Measurements from ENCODE around the gene S100PBP. TPM values are rescaled to one million over a fixed set of nuclear protein-coding genes. Genes with fewer than 3 reads are reported as not detected.

S100PBP gene
- total RNA-seq, 3 donors from 2014 or later: 25.0 to 49.0 (median 29.5) TPM

DNA sequence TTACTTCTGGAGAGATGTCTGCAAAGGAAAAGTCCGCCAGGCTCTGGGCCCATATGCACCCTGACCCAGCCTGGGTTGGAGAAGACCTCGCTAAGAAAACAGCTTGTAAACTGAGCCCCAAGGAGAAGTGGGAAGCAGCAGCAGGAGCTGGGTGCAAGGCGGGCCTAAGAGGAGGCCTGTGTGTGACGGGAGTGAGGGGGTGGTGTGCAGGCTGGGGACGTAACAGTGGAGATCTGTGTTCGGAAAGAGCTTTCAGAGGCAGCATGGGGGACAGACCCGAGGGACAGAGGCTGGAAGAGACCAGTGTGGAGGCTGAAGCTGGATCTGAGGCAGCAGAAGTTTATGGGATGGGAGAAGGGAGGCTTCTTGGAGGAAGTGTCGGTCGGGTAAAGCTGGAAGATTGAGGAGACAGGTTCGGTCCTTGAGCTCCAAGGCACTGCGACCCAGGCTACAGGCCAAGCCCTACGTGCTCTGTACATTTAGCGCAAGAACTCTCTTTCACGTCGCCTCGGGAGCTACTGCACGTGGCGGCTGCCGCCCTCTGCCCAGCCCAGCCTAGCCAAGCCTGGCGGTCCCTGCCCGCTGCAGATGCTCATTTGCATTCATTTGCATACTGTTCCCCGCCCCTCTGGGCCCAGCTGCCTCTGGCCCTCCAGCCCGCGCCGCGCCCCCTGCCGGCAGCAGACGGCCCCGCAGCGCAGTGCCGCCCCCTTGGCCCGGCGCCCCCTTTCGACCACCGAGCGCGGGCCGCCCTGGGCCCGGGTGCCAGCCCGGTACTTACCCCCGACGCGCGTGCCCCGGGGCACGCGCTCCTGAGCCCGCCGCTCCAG lies 75.1 kb downstream of the S100PBP start:
- TF ChIP-seq POLR2A (IDR thresholded peaks at IDR 0.05) (no peak), POLR2AphosphoS5 (IDR thresholded peaks at IDR 0.05) (no peak)
- TF ChIP-seq, protein P1, sequence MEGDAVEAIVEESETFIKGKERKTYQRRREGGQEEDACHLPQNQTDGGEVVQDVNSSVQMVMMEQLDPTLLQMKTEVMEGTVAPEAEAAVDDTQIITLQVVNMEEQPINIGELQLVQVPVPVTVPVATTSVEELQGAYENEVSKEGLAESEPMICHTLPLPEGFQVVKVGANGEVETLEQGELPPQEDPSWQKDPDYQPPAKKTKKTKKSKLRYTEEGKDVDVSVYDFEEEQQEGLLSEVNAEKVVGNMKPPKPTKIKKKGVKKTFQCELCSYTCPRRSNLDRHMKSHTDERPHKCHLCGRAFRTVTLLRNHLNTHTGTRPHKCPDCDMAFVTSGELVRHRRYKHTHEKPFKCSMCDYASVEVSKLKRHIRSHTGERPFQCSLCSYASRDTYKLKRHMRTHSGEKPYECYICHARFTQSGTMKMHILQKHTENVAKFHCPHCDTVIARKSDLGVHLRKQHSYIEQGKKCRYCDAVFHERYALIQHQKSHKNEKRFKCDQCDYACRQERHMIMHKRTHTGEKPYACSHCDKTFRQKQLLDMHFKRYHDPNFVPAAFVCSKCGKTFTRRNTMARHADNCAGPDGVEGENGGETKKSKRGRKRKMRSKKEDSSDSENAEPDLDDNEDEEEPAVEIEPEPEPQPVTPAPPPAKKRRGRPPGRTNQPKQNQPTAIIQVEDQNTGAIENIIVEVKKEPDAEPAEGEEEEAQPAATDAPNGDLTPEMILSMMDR (IDR thresholded peaks at IDR 0.05): peak in 1 of 3 donors; percentile 29
- peaks cover 0 to 4% of the 10 kb centered on the region in 2 donors for H3K4me1 ChIP-seq
- H3K27me3 ChIP-seq: peaks cover 0 to 16% of the 10 kb centered on the region in 2 donors
- intact Hi-C loops (cut with DNase I; ENCODE audit: low total_unique reads): no loop called here
- no peak for DNase-seq (ENCODE audit: low spot score in 2 of 2)
- peak overlapping the region in 1 of 2 donors; percentile 80 for H3K27ac ChIP-seq
- peak overlapping the region; percentile 40 to 81 (median 60) for H3K4me3 ChIP-seq
- H3K9me3 ChIP-seq: no peaks in the 10 kb centered on the region
- no peaks in the 10 kb centered on the region for H3K36me3 ChIP-seq

DNA sequence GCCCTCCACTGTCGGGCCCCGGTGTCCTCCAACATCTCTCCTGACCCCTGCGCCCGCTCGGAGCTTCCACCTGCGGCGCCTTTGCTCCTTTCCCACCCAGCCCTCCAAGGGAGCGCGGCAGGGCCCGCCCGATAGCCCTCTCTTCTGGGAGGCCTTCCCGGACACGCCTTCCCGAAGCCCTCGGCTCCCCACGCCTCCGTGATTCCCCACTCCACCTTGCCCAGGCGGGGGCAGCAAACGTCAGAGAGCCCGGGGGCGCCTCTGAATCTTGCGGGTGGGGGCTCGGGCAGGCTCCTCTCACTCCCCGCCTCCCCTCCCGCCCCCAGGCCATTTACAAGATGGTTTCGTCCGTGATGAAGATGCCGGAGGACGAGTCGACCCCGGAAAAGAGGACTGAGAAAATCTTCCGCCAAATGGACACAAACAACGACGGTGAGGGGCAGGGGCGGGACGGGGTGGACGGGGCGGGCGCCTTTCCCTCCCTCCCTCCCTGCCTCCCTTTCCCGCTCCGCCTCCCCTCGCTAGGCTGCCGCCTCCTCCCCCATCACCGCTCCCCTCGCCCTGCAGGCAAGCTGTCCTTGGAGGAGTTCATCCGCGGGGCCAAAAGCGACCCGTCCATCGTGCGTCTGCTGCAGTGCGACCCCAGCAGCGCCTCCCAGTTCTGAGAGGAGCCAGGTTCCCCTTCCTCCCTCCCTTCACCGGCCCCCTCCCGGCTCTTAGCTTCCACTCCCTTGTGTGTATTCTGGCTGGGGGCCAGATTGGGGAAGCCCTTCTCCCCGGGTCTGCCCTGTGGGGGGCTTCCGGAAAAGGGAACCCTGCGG lies 76.0 kb downstream of the S100PBP start:
- Histone ChIP-seq H3K4me1 (peaks cover 0 to 4% of the 10 kb centered on the region in 2 donors), H3K4me3 (peak overlapping the region; percentile 40 to 81 (median 60)), H3K27ac (peak overlapping the region in 1 of 2 donors; percentile 80), H3K27me3 (peaks cover 0 to 8% of the 10 kb centered on the region in 2 donors), H3K36me3 (no peaks in the 10 kb centered on the region), H3K9me3 (no peaks in the 10 kb centered on the region)
- TF ChIP-seq, protein P1 (IDR thresholded peaks at IDR 0.05): no peak
- TF ChIP-seq POLR2AphosphoS5 (IDR thresholded peaks at IDR 0.05): no peak
- TF ChIP-seq POLR2A (IDR thresholded peaks at IDR 0.05): no peak
- intact Hi-C loops (cut with DNase I; ENCODE audit: low total_unique reads): no loop called here
- no peak for DNase-seq (ENCODE audit: low spot score in 2 of 2)

DNA sequence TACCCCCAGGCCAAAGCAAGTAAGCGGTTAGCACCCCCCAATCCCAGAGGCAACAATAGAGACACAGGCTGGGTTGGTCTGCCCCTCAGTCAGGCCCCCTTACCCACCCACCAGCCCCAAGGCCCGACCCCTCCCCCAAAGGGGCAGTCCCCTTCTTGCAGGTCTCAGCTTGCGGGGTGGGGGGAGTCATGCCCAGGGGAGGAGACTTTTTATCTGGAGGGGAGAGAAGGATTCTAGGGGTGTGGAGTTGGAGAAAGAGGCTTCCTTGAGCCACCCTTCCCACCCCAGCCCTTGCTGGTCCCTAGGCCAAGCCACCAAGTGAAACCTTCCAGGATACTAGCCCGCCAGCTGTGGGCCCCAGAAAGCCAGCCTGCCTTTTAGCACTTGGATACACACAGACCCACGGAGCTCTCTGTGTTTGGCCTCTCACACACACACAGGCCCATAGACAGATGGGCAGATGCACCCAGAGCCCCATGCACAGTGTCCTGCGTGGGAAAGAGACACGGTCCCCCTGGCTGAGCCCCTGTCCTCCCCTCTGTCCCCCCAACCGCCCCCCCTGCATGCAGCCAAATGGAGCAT lies 76.7 kb downstream of the S100PBP start:
- intact Hi-C loops (cut with DNase I; ENCODE audit: low total_unique reads): no loop called here
- Histone ChIP-seq H3K9me3 (no peaks in the 10 kb centered on the region), H3K36me3 (no peaks in the 10 kb centered on the region), H3K27ac (peak overlapping the region in 1 of 2 donors; percentile 80), H3K4me3 (peak overlapping the region in 2 of 3 donors; percentile 60 to 81), H3K27me3 (peaks cover 0 to 1% of the 10 kb centered on the region in 2 donors), H3K4me1 (peaks cover 0 to 4% of the 10 kb centered on the region in 2 donors)
- DNase-seq (ENCODE audit: low spot score in 2 of 2): no peak
- TF ChIP-seq POLR2AphosphoS5 (IDR thresholded peaks at IDR 0.05) (no peak), POLR2A (IDR thresholded peaks at IDR 0.05) (no peak)
- TF ChIP-seq, protein P1 (IDR thresholded peaks at IDR 0.05): no peak

DNA sequence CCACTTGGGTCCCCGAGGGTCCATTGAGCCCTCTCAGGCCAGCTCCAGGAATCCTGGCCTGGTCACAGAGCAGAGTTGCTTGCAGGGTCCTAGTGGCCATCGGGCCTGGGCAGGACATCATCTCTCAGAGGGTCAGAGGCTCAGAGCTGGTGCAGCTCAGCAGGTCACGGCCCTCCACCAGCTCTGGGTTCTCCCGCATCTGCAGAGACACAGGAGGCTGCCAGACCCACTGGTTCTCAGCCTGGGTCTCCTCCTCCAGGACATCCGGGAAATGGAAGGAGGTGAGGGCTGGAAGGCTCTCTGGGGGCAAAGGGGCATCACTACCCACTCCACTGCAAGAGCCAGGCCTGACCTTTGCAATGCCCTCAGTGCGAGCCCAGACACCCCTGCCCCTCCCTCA lies 77.2 kb downstream of the S100PBP start:
- no peak overlapping the region for H3K27ac ChIP-seq
- H3K4me3 ChIP-seq: no peak overlapping the region
- DNase-seq (ENCODE audit: low spot score in 2 of 2): no peak
- intact Hi-C loops (cut with DNase I; ENCODE audit: low total_unique reads): no loop called here
- H3K27me3 ChIP-seq: no peaks in the 10 kb centered on the region
- no peak for TF ChIP-seq POLR2A (IDR thresholded peaks at IDR 0.05)
- TF ChIP-seq, protein P1 (IDR thresholded peaks at IDR 0.05): no peak
- TF ChIP-seq POLR2AphosphoS5 (IDR thresholded peaks at IDR 0.05): no peak
- H3K36me3 ChIP-seq: no peaks in the 10 kb centered on the region
- no peaks in the 10 kb centered on the region for H3K9me3 ChIP-seq
- peaks cover 0 to 4% of the 10 kb centered on the region in 2 donors for H3K4me1 ChIP-seq

Data from breast epithelium (tissue), 4 donors.